ENCODE results near the gene HNRNPA3. TPM values are rescaled to one million over a fixed set of nuclear protein-coding genes. Genes with fewer than 3 reads are reported as not detected.

HNRNPA3 gene
- total and polyA plus RNA-seq, 2 of the 13 experiments (the other 11 are each of a cell fraction or from before 2014, with no cell fraction given), result 73.3 to 97.7 TPM

- TF ChIP-seq REST (IDR thresholded peaks at IDR 0.05; ENCODE audit: borderline replicate concordance in 1 of 2, low read depth in 1 of 2, low read length in 2 of 2) (no peak), ZNF264 (CRISPR knock-in tag; IDR thresholded peaks at IDR 0.05) (no peak), ZNF784 (CRISPR knock-in tag; IDR thresholded peaks at IDR 0.05; ENCODE audit: borderline replicate concordance) (no peak), RBM22 (optimal IDR thresholded peaks at IDR 0.05; ENCODE audit: low read length) (no peak), TOE1 (CRISPR knock-in tag; IDR thresholded peaks at IDR 0.05) (no peak), SRF (IDR thresholded peaks at IDR 0.05; ENCODE audit: low read depth, low read length) (no peak), ZBTB20 (CRISPR knock-in tag; IDR thresholded peaks at IDR 0.05; ENCODE audit: borderline replicate concordance, low read depth) (no peak), EP300 (IDR thresholded peaks at IDR 0.05; ENCODE audit: low read depth in 2 of 2, low read length in 2 of 2) (peak in 1 of 2 experiments; percentile 91; a peak in 2 of 4 replicates), EP300 (CRISPR knock-in tag; IDR thresholded peaks at IDR 0.05; ENCODE audit: borderline replicate concordance) (0 out of 2 replicates have a peak, but pooled peaks have one; percentile 14), ELK4 (CRISPR knock-in tag; IDR thresholded peaks at IDR 0.05; ENCODE audit: borderline replicate concordance) (no peak), DMAP1 (CRISPR knock-in tag; IDR thresholded peaks at IDR 0.05) (no peak), MAFG (CRISPR knock-in tag; IDR thresholded peaks at IDR 0.05) (no peak), FUBP1 (CRISPR knock-in tag; IDR thresholded peaks at IDR 0.05; ENCODE audit: borderline replicate concordance) (no peak), ZBTB21 (CRISPR knock-in tag; IDR thresholded peaks at IDR 0.05) (no peak), NFYB (CRISPR knock-in tag; IDR thresholded peaks at IDR 0.05) (no peak), ZNF747 (CRISPR knock-in tag; IDR thresholded peaks at IDR 0.05; ENCODE audit: borderline replicate concordance) (no peak), THAP7 (CRISPR knock-in tag; IDR thresholded peaks at IDR 0.05) (no peak), ZNF543 (CRISPR knock-in tag; IDR thresholded peaks at IDR 0.05) (no peak)
Observed at GRCh38 chr2:177265824-177266817, 53.5 kb downstream of the HNRNPA3 start (continued).

All from HepG2 (cell line).